ENCODE results near the gene SPRY2.

Gene SPRY2

DNA sequence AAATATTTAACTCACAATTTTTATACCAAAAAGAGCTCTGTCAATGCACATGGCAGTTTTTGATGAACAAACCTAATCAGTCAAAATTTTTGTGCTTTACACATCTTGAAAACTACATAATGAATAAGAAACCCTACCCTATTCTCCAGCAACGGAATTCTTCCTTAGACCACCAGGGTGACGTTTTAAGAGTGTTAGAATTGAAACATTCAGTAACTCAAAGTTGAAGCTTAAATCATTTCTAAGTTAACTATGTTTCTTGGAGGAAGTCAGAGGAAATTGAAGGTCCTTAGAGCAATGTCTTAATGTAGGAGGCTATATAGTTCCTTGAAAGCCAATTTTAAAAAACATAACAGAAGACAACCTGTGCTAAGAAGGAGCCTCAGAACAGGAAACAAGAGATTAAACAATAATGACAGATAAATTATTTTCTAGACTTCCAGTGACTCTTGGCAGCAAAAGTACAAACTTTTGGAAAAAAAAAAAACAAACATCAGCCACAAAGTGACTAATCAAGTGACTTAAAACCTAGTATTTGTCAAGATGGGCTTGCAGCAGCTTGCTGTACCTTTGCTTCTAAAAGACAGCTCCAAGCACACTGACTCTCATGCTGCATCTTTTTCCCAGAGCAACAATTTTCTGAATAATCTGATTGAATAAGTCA, 6.2 kb downstream of the SPRY2 start:
- TF ChIP-seq, protein P1, sequence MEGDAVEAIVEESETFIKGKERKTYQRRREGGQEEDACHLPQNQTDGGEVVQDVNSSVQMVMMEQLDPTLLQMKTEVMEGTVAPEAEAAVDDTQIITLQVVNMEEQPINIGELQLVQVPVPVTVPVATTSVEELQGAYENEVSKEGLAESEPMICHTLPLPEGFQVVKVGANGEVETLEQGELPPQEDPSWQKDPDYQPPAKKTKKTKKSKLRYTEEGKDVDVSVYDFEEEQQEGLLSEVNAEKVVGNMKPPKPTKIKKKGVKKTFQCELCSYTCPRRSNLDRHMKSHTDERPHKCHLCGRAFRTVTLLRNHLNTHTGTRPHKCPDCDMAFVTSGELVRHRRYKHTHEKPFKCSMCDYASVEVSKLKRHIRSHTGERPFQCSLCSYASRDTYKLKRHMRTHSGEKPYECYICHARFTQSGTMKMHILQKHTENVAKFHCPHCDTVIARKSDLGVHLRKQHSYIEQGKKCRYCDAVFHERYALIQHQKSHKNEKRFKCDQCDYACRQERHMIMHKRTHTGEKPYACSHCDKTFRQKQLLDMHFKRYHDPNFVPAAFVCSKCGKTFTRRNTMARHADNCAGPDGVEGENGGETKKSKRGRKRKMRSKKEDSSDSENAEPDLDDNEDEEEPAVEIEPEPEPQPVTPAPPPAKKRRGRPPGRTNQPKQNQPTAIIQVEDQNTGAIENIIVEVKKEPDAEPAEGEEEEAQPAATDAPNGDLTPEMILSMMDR (IDR thresholded peaks at IDR 0.05; ENCODE audit: borderline replicate concordance, insufficient read depth, low read depth, low read length): no peak
- H3K4me3 ChIP-seq (ENCODE audit: low read depth, low read length): no peak overlapping the region

DNA sequence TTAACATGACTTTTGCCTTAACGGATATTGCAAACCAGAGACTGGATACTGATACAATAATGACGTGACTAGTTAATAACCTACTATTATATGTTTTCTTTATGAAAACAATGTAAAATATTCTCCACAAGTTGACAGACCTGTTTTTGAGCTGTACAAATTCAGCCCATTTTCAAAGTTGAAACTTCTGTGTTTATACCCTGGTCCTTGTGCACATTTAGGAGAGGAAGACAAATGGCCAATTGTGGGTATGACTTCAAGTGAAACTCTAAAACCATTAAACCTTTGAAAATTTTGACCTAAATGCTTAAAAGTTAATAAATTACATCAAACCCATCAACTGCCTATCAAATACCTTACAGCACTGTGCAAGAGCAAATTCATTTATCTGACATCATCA, 8.9 kb downstream of the SPRY2 start:
- no peak overlapping the region for H3K4me3 ChIP-seq (ENCODE audit: low read depth, low read length)
- TF ChIP-seq, protein P1 (IDR thresholded peaks at IDR 0.05; ENCODE audit: borderline replicate concordance, insufficient read depth, low read depth, low read length): no peak

DNA sequence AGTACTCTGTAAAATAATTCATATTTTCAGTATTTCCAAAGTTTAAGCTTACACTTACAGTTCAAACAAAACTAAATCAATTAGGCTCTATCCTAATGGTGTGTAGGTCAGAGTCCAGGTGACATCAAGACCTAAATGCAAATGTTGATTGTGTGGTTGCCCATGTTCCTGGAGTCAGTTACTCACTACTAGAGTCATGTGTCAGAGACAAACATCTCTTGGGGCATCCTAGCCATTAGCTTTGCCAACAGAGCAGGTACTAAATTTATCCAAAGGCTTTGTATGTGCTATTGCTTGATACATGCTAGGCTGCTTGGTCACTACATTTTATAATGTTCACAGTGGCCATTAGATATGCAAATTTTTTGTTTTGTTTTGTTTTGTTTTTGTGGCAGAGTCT, 11.7 kb downstream of the SPRY2 start:
- H3K4me3 ChIP-seq (ENCODE audit: low read depth, low read length): no peak overlapping the region
- TF ChIP-seq, protein P1 (IDR thresholded peaks at IDR 0.05; ENCODE audit: borderline replicate concordance, insufficient read depth, low read depth, low read length): no peak

DNA sequence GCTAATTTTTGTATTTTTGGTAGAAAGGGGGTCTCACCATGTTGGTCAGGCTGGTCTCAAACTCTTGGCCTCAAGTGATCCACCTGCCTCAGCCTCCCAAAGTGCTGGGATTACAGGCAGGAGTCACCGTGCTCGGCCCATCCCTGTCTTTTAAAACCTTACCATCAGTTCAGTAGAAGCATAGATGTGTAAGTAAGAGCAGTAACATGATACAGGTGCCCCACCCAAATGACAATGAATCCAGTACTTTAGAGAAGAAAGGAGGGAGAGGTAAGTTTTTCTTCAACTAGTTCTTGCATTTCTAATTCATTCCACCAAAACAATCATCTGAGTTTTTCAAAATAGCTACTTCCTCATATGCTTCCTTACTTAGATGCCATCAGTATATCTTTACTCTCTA, 21.9 kb downstream of the SPRY2 start:
- TF ChIP-seq, protein P1 (IDR thresholded peaks at IDR 0.05; ENCODE audit: borderline replicate concordance, insufficient read depth, low read depth, low read length): no peak
- H3K4me3 ChIP-seq (ENCODE audit: low read depth, low read length): no peak overlapping the region

DNA sequence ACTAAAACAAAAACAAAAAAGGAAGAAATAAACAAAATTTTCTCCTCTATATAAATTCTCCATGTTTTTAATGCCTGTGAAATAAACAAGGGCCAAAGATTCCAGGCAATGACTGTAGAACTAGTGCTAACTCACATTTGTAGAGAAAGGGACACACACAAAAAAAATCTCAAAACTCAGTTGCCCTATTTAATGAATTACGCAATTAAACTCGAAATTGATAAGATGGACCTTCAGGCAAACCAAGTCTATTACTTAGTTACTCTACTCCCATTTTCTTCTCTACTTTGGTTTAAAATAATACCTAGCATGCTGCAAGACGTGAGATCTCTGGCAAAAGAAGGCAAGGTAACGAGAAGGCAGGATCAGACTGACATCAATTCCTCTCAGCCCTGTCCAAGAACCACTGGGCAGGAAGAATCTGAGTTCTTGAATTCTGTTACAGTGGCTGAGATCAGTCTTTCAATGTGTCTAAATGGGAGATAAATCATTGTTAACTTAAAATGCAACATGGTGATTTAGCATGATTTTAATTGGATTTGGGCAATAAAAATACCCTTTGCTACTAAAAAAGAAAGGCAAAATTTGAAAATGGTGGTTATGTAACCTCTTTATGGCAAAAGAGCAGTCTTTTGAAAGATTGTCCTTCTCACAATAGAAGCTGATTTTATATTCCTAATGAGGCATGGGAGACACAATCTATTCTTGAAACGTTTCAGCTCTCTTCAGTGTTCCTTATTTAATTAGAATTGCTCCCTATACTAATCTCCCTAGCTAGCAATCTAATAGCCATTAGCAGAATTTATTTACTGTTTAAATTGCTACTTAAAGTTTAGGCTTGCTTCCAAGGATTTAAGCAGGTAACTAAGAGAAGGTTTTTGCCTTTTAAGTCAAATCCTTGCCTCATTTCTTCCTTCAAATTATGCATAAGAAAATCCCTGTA, 25.9 kb downstream of the SPRY2 start:
- no peak overlapping the region for H3K4me3 ChIP-seq (ENCODE audit: low read depth, low read length)
- TF ChIP-seq, protein P1 (IDR thresholded peaks at IDR 0.05; ENCODE audit: borderline replicate concordance, insufficient read depth, low read depth, low read length): no peak

DNA sequence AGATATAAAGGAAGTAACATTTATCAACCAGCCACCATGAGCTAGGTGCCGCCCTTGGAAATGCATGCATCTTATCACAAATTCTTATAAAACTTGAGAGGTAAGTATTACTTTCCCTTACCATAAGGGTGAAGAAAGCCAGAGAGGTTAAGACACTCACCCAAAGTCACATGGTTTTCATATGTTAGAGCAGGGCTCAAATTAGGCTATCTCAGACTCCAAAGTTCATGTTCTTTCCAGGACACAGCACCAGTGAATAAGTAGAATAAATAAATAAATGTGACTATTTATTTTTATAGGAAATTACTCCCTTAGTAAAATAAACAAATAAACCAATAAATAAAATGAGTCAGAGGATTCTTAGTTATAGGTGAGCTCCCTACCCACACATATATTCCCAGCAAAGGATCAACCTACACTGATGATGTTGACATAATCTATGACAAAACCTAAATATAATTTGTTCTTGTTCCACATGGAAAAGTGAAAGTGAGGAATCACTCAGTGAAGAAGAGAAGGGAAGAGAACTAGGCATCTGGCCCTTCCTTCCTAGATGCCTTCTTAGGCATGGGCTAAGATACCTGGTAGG, 27.2 kb downstream of the SPRY2 start:
- H3K4me3 ChIP-seq (ENCODE audit: low read depth, low read length): no peak overlapping the region
- TF ChIP-seq, protein P1 (IDR thresholded peaks at IDR 0.05; ENCODE audit: borderline replicate concordance, insufficient read depth, low read depth, low read length): no peak

All from GM12875 (cell line).